GM19324 (cell line): ENCODE measurements around the gene LY6G5B.

Source experiments
- ATAC-seq: cut with Tn5 transposase; IDR thresholded peaks from one replicate; pipeline ENCODE4 v1.9.1; 2021; ENCODE audit warnings: mild to moderate bottlenecking, moderate library complexity; ENCODE audit not compliant: unreplicated experiment, low FRiP score

The LY6G5B gene

GRCh38 chr6:31640612-31641011 lies 29.2 kb upstream of the LY6G5B start:
- ATAC-seq: no peak

GRCh38 chr6:31641370-31641769 lies 28.4 kb upstream of the LY6G5B start:
- ATAC-seq: no peak

- no peak for ATAC-seq
Observed at GRCh38 chr6:31642798-31643570, 26.8 kb upstream of the LY6G5B start.

GRCh38 chr6:31643818-31644454 lies 25.8 kb upstream of the LY6G5B start:
- ATAC-seq: no peak

GRCh38 chr6:31645325-31645724 lies 24.5 kb upstream of the LY6G5B start:
- no peak for ATAC-seq

- peak; percentile 25 for ATAC-seq
Observed at GRCh38 chr6:31651602-31652191, 18.1 kb upstream of the LY6G5B start.

- ATAC-seq: peak; percentile 58
Observed at GRCh38 chr6:31652925-31653724, 16.7 kb upstream of the LY6G5B start.

GRCh38 chr6:31654574-31655348 lies 15.0 kb upstream of the LY6G5B start:
- no peak for ATAC-seq

- ATAC-seq: no peak
Observed at GRCh38 chr6:31655349-31656237, 14.2 kb upstream of the LY6G5B start, which contains the start of gene APOM. APOM (plus strand) TSS chr6:31655894; CDS start chr6:31655967, 73 bp downstream.

- no peak for ATAC-seq
Observed at GRCh38 chr6:31657406-31658157, 12.2 kb upstream of the LY6G5B start.

- no peak for ATAC-seq
Observed at GRCh38 chr6:31658158-31658688, 11.6 kb upstream of the LY6G5B start.

- no peak for ATAC-seq
Observed at GRCh38 chr6:31658983-31659648, 10.7 kb upstream of the LY6G5B start.

GRCh38 chr6:31659649-31660380 lies 10.0 kb upstream of the LY6G5B start:
- ATAC-seq: peak; percentile 5

- ATAC-seq: peak; percentile 38
Observed at GRCh38 chr6:31660381-31661261, 9.2 kb upstream of the LY6G5B start, which contains the start of gene C6orf47. C6orf47 (minus strand) TSS chr6:31660778; CDS start chr6:31659947, 831 bp downstream.

- ATAC-seq: no peak
Observed at GRCh38 chr6:31661262-31662123, 8.3 kb upstream of the LY6G5B start.
